KG1 (cell line): ENCODE measurements around the gene ELMO1.

Source experiments
- DNase-seq: peaks from one replicate; lab custom pipeline; 2025; lab: John Stamatoyannopoulos, UW

ELMO1 gene

DNA sequence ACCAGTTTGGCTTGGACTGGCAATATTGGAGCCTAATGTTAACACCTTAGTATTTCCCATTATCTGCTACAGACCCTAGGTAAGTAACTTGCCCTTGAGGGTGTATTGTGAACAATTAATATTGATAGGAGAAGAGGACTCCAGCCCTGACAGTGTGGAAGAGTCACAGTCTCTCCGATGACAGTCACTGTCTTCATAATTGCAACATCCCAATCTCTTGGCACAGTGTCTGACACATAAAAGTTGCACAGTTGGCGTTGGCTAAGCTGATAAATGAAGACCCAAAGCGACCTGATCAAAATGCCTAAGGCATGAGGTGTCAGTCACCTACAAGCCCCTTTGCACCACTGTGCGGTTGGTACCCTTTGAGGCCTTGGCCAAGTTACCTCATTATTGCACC lies 569.6 kb downstream of the ELMO1 start:
- no peak for DNase-seq

DNA sequence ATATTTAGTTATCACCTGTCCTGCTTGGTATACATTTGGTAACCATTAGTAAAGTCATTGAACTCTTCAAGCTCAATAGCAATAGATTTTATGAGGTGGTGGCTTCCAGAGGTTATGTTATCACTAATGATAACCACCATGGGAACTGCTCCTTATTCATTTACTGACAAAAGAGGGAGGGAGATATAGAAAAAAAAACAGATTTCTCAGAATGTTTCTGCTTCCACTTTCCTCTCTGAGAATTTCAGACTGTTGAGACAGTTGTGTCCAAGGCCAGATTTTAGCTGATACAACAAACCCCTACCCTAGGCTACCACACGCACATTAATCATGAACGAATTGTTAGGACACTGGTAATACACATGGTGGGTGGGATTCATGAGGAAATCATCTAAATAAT lies 570.4 kb downstream of the ELMO1 start:
- no peak for DNase-seq

DNA sequence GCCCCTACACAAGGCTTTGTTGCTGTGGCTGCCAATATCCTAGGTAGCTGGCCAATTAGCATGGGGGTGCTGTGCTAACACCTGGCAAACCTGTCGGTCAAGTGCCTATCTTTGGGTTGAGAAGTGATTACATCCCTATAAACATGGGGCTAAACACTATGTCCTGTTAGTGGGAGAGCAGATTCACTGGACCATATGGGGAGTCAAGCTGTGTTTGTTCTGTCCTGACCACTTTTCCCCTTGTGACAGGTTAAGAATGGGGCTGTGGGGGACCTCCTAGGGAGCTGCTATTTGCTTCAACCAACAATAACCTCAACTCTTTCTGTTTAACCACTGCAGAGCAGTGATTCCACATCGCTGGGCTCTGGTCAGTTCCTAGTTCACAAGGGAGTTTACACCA lies 572.9 kb downstream of the ELMO1 start:
- no peak for DNase-seq

DNA sequence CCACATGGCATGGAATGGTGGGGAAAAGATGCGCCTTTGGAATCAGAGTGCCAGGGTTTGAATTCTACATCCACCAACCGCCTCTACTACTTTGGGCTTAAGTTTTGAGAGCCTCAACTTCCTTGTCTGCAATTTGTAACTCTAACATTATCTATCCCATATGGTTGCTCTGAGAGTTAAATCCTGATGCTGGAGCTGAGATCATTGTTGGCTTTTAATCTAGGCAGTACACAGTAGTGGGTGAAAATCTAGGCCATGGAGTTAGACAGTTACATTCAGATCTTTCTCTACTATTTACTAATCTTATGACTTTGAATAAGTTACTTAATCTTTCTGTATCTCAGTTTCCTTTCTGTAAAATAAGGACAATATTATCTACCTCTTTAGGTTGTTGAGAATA lies 574.6 kb downstream of the ELMO1 start:
- DNase-seq = no peak

DNA sequence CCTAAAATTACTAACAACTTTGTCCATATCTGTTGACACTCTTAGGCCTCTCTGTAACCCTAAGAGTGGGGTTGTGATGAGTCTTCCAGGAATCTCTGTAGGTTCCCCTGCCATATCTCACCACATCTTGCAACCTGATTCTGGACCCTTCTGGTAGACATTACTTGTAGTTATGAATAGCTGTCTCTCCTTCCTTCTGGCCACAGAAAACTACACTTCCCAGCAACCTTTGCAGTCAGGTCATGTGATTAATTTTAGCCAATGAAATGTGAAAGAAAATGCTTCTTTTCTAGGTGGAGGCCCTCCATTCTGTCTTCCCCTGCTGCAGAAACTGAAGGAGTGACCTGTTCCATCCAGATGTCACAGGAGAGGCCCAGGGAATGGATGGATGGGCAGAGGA lies 576.8 kb downstream of the ELMO1 start:
- no peak for DNase-seq

DNA sequence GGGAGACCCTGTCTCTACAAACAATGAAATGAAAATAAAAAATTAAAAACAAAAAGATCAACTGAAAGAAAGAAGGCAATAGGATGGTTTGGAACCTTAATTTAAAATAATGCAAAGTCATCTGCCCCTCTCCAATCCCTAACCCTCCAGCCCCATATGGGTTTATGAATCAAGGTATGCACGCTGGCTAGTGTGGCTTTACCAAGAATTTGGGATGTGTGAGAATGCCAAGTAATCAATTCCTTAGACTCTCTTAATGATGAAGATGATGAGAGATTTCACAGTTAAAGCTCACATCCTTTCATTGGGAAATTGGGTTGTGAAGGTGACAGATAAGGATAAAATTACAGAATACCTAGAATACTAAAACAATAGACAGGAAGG lies 577.3 kb downstream of the ELMO1 start:
- DNase-seq = no peak

DNA sequence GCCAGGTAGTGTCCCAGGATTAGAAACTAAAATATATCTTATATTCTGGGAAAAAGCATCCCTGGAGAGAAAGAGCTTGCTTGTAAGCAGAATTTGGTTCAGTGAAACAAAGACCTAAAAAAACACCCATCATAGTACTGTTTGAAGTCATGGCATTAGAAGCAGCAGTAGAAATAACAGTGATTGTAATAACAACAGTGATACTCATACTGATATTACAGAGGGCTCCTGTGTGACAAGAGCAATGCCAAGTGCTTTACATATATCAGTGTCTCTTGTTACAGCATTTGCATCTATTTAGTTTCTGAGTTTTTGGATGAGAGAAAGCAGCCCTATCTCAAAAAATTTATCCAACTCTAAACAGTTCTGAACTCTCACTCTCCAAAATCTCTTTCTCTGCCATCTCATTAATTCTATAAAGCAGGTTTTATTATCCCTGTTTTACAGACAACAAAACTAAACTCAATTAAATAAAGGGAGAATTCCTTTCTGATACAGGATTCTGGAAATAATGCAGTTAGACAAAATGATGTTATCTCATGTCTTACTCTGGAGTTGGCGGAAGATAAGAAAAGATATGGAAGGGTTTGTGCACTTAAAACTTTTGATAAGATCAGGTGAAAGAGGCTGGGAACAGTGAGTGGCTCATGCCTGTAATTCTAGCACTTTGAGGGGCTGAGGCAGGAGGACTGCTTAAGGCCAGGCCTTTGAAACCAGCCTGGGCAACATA lies 577.9 kb downstream of the ELMO1 start:
- no peak for DNase-seq

DNA sequence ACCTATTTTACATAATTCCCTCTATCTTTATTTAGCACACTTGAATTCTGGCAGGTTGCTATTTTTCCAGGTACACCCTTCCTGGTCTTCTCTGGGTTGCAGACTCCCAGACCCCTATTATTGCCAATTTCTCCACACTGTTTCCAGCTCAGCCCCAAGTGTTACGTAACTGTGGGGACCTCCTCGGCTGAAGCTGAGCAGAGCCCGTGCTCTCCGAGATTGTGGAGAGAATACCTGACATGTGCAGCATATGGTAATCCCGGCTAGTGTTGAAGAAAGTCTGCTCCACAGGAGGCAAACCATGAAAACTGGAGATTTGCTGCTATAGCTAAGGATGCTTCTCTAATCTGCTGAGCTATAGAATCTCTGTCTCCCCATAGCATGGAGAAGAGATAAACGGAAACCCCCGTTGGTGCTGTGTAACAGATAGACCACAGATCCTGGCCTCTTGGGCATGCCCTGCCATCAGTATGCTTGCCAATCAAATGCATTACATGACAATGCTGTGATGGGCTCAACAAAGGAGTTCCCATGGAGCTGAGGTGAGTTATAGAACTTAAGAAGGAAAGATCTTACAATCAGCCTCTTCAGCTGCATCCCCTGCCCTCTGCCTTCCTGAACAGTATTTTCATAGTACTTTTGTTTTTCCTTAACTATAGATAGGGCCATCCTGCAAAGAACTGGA lies 579.8 kb downstream of the ELMO1 start:
- DNase-seq = no peak

DNA sequence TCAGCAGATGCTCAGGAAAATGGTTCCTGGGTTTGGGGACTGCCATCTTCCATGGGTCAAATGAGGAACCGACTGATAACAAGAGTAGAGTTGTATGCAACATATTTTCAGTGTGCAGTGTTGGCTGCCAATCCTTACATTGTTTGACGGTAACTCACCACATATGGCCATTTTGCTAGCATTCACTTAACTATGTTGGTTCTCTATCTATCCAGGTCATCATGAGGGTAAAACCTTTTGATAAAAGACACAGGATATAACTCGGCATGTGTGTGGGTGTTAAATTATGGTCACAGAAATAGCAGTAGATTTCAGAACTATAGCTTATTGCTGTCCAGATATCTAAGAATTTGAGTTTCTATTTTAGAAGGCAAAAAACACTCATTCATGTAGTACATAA lies 583.6 kb downstream of the ELMO1 start:
- DNase-seq = no peak

DNA sequence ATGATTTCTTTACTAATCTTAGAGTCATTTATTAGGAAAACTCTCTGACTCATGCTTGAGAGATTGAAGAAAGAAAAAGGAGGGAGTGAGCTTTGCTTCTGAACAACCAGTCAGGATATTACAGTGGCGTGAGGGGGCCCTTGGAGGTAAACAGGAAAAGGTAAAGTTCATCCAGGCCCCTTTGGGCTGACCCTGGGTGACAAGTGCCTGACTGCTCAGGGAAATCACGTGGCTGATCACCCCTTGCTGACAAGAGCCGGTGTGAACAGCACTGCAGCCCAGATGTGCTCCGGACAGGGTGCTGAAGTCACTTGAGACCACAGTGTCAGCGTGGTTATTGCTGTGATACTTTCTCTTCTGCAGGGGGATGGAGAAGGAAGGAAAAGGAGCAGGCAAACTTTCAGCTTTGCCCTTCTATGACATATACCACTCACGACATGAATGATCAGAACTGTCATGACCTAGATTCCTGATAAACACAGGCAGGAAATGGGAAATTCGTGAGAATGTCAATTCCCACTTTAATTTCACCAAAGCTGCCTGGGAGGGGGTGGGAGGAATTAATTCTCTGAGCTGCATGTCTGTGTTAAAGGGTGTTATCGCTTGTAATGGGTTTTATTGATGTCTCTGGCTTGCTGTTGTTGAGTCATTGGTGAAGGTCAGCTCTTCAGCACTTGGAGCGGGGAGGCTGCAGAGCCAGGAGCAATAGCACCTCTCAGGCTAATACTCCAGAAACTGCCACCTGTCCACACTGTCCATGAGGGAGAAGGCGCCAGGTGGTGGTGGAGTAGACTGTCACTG lies 584.6 kb downstream of the ELMO1 start:
- no peak for DNase-seq

DNA sequence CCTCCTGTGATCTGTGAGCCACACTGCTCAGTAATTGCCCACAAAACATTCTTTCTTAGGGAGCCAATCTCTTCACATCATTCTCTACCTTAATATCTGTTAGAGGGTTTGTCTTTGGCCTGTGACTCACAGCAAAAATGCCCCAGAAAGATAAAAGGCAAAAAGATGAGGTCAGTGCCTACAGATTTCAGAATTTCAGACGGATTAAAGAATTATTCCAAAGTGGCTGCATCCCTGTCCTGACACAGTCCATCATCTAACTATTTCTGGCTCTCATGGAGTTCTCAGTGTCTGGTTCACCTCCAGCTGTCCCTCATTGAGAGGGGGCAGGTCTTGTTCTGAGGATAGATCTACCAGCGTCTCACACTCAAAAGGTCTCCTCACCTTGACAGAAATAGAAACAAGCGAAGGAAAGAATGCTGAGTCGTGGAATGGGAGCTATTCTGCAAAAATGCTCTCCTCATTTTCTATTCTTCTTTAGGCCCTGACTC lies 585.8 kb downstream of the ELMO1 start:
- no peak for DNase-seq

DNA sequence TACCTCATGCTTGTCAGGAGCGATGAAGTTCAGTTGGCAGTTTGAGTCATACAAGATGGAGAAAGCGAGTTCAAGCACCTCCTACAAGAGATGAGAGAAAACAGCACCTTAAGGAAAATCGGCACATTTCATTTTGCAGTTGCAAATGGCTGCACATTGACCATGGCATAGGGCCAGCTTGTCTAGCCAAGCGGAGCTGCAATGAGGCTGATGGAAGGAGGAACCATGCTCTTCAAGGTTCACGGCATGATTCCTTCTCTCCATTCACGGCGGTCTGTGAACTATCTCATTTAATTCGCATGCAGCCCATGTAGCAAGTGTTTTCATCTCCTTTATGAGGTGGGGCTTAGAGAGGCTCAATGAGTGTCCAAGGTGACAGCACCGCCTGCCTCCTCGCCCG lies 587.0 kb downstream of the ELMO1 start:
- no peak for DNase-seq

DNA sequence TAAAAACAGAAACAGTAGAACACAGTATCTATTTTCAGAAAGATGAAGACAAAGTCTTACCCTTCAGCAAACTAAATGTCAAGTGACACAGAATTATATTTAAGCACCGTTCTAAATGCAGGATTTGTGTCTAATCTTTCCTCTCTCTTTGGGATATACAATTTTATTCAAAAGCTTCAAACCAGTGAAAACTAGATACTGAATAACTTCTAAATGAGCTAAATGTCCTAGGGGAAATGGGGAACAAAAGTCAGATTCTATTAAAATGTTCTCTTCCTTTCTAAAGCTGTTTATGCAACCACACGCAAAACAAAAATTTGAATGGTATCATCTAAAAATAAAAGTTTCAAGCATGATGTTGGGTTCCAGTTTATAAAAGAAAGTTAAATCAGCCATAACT lies 588.0 kb downstream of the ELMO1 start:
- no peak for DNase-seq

DNA sequence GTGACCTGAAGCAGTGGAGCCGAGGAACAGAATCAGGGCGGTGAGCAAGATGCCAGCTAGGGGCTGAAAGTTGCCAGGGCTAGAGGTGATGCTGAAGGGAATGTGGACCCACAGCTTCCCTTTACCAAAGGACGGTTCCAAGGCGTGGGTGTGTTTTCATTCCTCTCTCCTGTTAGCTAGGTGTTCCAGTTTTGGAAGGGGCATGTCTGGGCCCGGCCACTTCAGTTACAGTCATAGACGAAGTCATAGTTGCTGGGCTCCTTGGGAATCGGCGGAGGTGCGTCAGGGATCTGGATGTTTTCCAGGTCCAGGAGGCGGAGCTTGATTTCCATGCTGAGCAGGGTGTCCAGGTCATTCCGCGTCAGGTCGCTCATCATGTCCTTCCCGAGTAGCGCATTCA lies 593.3 kb downstream of the ELMO1 start:
- no peak for DNase-seq

DNA sequence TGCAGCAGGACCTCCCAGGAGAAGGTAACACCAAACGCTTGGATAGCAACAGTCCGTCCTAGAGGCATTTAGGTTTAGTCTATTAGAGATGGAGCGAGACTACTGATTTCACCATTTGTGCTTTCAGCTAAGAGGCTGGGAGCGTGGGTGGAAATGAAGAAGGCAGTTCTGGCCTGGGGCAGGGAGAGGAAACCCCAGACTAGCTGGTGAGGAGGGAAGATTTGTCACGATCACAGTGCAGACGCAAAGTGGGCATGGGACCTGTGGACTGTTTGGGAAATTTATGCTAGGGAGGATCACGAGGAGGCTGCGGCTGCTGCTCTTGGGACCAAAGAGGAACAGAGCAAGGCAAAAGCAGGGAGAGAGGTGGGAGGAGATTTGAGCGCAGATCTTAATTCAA lies 594.0 kb downstream of the ELMO1 start:
- DNase-seq = no peak

DNA sequence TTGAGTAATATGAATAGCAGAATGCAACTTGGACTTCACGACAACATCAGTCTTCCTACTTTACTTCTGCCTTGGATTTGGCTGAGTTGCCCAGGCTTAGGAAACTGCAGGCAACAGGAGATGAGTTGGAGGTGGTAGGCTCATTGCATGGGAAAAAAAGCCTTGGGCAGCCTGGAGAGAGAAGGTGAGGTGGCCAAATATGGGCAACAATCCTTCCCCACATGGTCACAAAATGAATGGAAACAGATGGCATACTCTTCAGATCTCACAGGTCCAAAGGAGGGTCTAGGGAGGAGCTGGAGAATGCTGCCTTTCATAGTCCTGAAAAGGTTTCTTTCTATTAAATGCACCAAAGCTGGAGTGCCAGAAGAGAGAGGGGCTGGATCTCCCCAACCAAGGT lies 595.7 kb downstream of the ELMO1 start:
- no peak for DNase-seq

DNA sequence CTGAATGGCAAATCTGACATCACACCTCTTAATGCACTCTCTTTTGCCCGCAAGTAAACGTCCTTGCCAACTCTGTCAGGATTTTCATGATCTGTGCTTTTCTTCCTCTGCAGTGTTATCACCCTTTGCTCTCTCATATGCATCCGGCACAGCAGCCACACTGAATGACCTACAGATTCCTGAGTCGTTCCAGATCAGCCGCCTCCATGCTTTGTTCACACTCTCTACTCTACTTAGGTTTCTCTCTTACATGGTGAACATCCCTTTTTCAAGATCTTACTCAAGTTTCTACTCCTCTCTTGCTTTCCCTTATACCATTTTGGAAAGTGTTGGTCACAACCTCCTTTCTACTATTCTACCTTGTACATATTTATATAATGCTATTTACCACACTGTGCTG lies 596.6 kb downstream of the ELMO1 start:
- no peak for DNase-seq

DNA sequence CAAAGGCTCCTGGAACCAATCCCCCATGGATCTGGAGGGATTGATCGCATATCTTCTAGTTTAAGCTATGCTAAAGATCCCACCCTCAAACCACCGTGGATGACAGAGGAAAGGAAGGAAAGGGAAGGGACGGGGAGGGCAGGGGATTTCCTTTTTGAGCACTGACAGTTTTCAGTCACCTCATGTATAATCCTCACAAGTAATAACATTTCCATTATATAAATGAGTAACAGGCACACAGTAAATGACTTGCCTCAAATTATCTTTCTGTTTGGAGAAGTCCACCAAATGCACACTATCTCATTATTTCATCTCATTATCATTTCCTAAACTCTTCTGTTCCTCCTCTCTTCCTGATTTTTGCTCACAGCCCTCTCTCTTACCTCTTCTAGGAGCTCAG lies 597.3 kb downstream of the ELMO1 start:
- DNase-seq = no peak

DNA sequence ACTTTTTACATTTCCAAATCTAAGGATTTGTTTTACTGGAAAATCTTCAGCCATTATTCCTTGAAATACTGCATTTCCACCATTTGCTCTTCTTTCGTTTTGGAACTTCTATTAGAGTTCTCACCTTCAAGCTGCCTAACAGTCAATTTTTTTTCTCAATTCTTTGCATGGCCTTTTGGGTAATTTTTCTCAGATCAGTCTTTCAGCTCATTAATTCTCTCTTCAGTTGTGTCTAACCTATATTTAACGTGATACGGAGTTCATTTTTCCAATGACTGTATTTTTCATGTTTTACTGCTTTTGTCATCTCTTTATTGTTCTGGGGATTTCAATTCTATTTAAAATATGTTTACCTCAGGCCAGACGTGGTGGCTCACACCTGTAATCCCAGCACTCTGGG lies 600.7 kb downstream of the ELMO1 start:
- DNase-seq = no peak

DNA sequence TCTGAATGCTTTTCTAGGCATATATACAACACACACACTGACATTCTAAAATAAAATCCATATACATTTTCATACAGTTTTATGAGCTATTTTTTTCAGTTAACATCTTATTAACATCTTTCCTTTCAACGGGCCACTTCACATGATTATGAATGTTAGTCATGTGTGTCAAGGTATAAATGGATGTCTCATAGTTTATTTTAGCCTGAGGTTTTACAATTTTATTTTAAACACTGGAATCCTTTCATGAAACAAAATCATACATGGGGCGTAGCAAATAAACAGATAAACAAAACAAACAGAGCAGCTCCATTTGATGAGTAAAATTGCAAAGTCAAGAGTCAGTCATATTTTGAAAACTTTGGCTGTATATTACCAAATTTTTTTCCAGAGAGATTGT lies 604.3 kb downstream of the ELMO1 start:
- DNase-seq = no peak

DNA sequence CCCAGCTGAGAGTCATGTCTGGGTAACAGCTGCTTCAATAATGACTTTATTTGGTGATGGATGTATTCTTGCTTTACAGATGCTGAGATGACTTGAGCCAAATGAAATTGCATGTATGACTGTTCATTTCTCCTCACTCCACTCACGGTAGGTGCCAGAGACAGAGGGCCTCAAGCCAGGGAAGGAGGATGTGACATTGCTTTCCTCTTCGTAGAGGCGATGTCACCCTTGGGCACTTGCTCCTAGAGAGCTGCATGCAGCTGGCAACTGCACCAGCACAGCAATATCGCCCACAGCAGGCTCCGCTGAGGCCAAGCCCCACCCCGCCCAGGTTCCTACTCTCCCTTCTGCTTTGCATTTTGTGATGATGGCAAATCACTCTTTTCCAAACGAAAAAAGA lies 607.8 kb downstream of the ELMO1 start:
- DNase-seq = no peak

DNA sequence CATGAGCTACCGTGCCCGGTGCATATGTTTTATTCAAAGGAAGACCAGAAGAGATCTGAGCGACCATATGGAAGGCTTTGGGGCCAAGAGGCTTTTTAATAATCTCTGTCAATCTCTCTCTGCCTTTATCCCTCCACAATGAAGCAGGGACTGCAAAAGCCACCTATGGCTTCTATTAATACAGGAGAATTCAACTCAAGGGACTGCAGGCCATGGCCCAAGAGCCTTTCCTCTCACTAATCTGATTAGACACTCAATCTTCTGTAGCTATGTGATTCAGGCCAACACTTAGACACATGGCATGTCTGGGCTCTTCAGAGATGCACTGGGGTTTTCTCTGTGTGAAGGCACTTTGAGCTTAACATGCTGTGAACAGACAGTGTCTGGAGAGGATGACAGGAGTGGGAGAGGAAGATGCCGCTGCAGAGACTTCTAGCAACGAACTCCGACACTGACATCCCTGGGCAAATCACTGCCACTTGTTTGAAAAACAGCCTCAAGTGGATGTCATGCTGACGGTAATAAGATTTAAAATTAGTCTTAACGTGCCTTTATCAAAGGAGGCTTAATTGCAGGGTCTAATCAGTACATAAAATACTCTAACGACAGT lies 609.9 kb downstream of the ELMO1 start:
- DNase-seq = no peak

DNA sequence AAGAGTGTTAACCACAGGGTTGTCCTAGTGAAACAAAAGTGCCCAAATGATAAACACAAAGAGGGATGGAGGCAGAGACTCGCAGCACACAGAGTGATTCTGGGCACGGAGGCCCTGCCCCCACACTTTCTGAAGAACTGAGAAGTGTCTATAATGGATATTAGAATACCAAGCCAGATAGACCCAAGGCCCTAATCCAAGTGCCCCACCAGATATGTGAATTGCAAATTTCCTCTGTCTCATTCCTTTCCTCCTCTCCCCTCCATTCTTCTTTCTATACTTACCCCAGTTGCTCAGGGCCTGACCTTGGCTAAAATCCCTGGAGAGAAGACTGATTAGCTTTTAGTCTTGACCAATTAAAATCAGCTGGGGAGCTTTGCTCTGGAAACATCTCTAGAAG lies 617.6 kb downstream of the ELMO1 start:
- DNase-seq = no peak
